GM12878 (cell line): ENCODE data around the gene PCDHA1. TPM values are rescaled to one million over a fixed set of nuclear protein-coding genes. Genes with fewer than 3 reads are reported as not detected.

Experiments
- ATAC-seq: fragments of 200-7000 bp; cut with Tn5 transposase; 3 replicates; pipeline ENCODE4 v1.9.1; 2020; ENCODE audit warnings: mild to moderate bottlenecking, moderate library complexity
- BruUV-seq: library from RNA; stranded (reverse); fragments of 400-500 nt; replicated peaks from 2 replicates; lab custom pipeline; 2021; lab: Mats Ljungman, UMichigan
- CTCF ChIA-PET: fragments of 300-600 bp; sonication (Branson Sonifier 250); formaldehyde crosslinking; extraction: SDS; loops from one replicate; lab custom pipeline; 2021; ENCODE audit warnings: inconsistent platforms; lab: Yijun Ruan, JAX
- POLR2A ChIA-PET: fragments of 350-600 bp; formaldehyde crosslinking; extraction: SDS; loops from one replicate; lab custom pipeline; 2021; ENCODE audit warnings: inconsistent platforms; lab: Charles Lee
- RAD21 ChIA-PET: fragments of 300-600 bp; sonication (Branson Sonifier 250); formaldehyde crosslinking; loops from one replicate; lab custom pipeline; 2023; ENCODE audit warnings: antibody characterized with exemption; ENCODE audit not compliant: unreplicated experiment; lab: Charles Lee
- SMC1A ChIA-PET: fragments of 300-600 bp; sonication (Branson Sonifier 250); formaldehyde crosslinking; loops from one replicate; lab custom pipeline; 2023; ENCODE audit not compliant: unreplicated experiment, uncharacterized antibody; lab: Charles Lee
- DNase-seq: peaks from one replicate; pipeline ENCODE4 v3.0.0-alpha.2; 2011; ENCODE audit warnings: low read depth, low spot score
- FAIRE-seq: peaks from 3 replicates; lab custom pipeline; 2011; peaks lifted over from hg19 to GRCh38; lab: Jason Lieb, UNC
- H2AFZ ChIP-seq: 2 replicates; pipeline ENCODE4 v1.6.0; 2011; ENCODE audit warnings: low read depth, low read length, control low read depth; ENCODE audit not compliant: control insufficient read depth
- H3K27ac ChIP-seq: 2 replicates; pipeline ENCODE4 v1.5.1; 2011; ENCODE audit warnings: control low read depth; ENCODE audit not compliant: control insufficient read depth, insufficient read depth
- H3K27me3 ChIP-seq, 2 experiments: replicated peaks in 1 of 2; 2 replicates each; pipeline versions ENCODE4 v1.6.0 to v1.6.1; 2011; ENCODE audit warnings: low read length in 1 of 2; ENCODE audit not compliant: control insufficient read depth in 2 of 2, insufficient read depth in 2 of 2
- H3K36me3 ChIP-seq, 2 experiments: 2 replicates each; pipeline ENCODE4 v1.5.1; 2011; ENCODE audit warnings: low read length in 1 of 2; ENCODE audit not compliant: control insufficient read depth in 2 of 2, insufficient read depth in 2 of 2
- H3K4me1 ChIP-seq: 2 replicates; pipeline ENCODE4 v1.6.1; 2011; ENCODE audit warnings: mild to moderate bottlenecking, low read length, moderate library complexity, mixed read lengths; ENCODE audit not compliant: control insufficient read depth, insufficient read depth
- H3K4me2 ChIP-seq: 2 replicates; pipeline ENCODE4 v1.6.0; 2011; ENCODE audit warnings: control low read depth; ENCODE audit not compliant: control insufficient read depth, insufficient read depth
- H3K4me3 ChIP-seq: fragments of 200-600 bp; sonication (generic); 2 replicates; pipeline ENCODE4 v1.5.1; 2016
- H3K79me2 ChIP-seq: 2 replicates; pipeline ENCODE4 v1.6.0; 2011; ENCODE audit warnings: low read length; ENCODE audit not compliant: control insufficient read depth, insufficient read depth
- H3K9ac ChIP-seq: 2 replicates; pipeline ENCODE4 v1.8.0; 2011; ENCODE audit warnings: low read length, control low read depth, mixed read lengths; ENCODE audit not compliant: control insufficient read depth, insufficient read depth
- H3K9me3 ChIP-seq: replicated peaks from 3 replicates; pipeline ENCODE4 v1.5.1; 2011; ENCODE audit warnings: mild to moderate bottlenecking, low read length; ENCODE audit not compliant: control insufficient read depth, insufficient read depth
- H4K20me1 ChIP-seq: 2 replicates; pipeline ENCODE4 v1.6.0; 2011; ENCODE audit not compliant: control insufficient read depth, insufficient read depth
- FOXK2 ChIP-seq: fragments of 450-650 bp; IDR thresholded peaks from 2 replicates; pipeline ENCODE4 v1.6.1; 2017; ENCODE audit warnings: mild to moderate bottlenecking, moderate library complexity
- PRDM15 ChIP-seq: fragments of 450-650 bp; formaldehyde crosslinking; IDR thresholded peaks from 2 replicates; pipeline ENCODE4 v1.4.0; 2020; ENCODE audit warnings: mild to moderate bottlenecking, moderate library complexity
- REST ChIP-seq: IDR thresholded peaks from 2 replicates; pipeline ENCODE4 v1.6.1; 2012; ENCODE audit warnings: mild to moderate bottlenecking, low read depth, low read length
- WRNIP1 ChIP-seq: IDR thresholded peaks from 2 replicates; pipeline ENCODE4 v1.6.1; 2011; ENCODE audit warnings: low read depth, low read length, improper control_type of control experiment, borderline replicate concordance
- ZNF24 ChIP-seq: fragments of 450-650 bp; IDR thresholded peaks from 2 replicates; pipeline ENCODE4 v1.6.1; 2017; ENCODE audit warnings: antibody characterized with exemption, mild to moderate bottlenecking
- WGBS: methylation state at CpG from one replicate; pipeline ENCODE4 v1.1.6; 2016; ENCODE audit warnings: low lambda C conversion rate; ENCODE audit not compliant: insufficient replicate concordance, insufficient coverage; ENCODE audit errors: missing lambda C conversion rate; 5-methylcytosine and 5-hydroxymethylcytosine counted together
- in situ Hi-C: fragments of 300-500 bp; cut with MboI; formaldehyde crosslinking; loops from 9 replicates; pipeline ENCODE4 v1.14.3; 2018; ENCODE audit warnings: mixed read lengths
- intact Hi-C: fragments of 100-400 bp; cut with micrococcal nuclease; formaldehyde crosslinking; loops from one replicate; pipeline ENCODE4 v1.14.2; 2022; ENCODE audit not compliant: unreplicated experiment
- polyA plus RNA-seq, 11 experiments: library from polyadenylated mRNA; depleted of rRNA in 4 of 11; unstranded in 6 of 11; stranded (reverse) in 5 of 11; fragments of >200 nt; fragmentation: Nextera tagmentation in 4 of 11; fragmentation: Illumina TruSeq in 1 of 11; extraction: Ambion mirVana in 4 of 11; extraction: Trizol in 1 of 11; gene quantifications; 1 replicate in 1 of 11; 2 replicates in 10 of 11; pipeline versions ENCODE4 v1.2.1 to v1.2.3, GENCODE V29; 2011 to 2016; ENCODE audit warnings: inconsistent platforms in 2 of 11, missing spikeins in 2 of 11, low read depth in 1 of 11
- total RNA-seq, 4 experiments: library from RNA; depleted of rRNA in 3 of 4; stranded (reverse); fragments of >200 nt in 3 of 4; fragmentation: Illumina TruSeq in 1 of 4; extraction: Trizol in 1 of 4; gene quantifications; 2 replicates each; pipeline versions ENCODE4 v1.2.1 to v1.2.3, GENCODE V29; 2013 to 2021
- TF ChIP-seq, protein P1 (sequence below): fragments of 450-650 bp; IDR thresholded peaks from 2 replicates; pipeline ENCODE4 v1.6.1; 2017; ENCODE audit warnings: mild to moderate bottlenecking, moderate library complexity
- TF ChIP-seq, protein P2 (sequence below): fragments of 150-350 bp; IDR thresholded peaks from 2 replicates; pipeline ENCODE4 v1.6.1; 2016; ENCODE audit warnings: low read depth, low read length

Gene PCDHA1
- total and polyA plus RNA-seq, 10 of the 15 experiments (the other 5 are each of a cell fraction or from before 2014, with no cell fraction given), result 0.03 TPM; not detected in 9

- H3K27ac ChIP-seq, result no peak within 1 kb of the TSS
- H3K36me3 ChIP-seq, result no peaks in the 10 kb centered on the region
- RAD21 ChIA-PET, result no interaction called here
- no peaks in the 10 kb centered on the region for H3K4me1 ChIP-seq
- H3K9ac ChIP-seq, result no peak within 1 kb of the TSS
- H3K27me3 ChIP-seq, result no peaks in the 10 kb centered on the region
- no peak within 1 kb of the TSS for H2AFZ ChIP-seq
- 72% methylated on average over 35 of the region's 35 CpGs for WGBS
- no peak within 1 kb of the TSS for H3K4me3 ChIP-seq
- no peak for ATAC-seq
- intact Hi-C loops (no loop called here), in situ Hi-C loops (no loop called here)
- BruUV-seq, result no TSS peak
- CTCF ChIA-PET, result interaction anchor here (1.3 kb wide), 1 partner anchor 12 kb away, joined by 4 read pairs; no protein-coding TSS in a partner anchor
- no peak within 1 kb of the TSS for H3K4me2 ChIP-seq
- POLR2A ChIA-PET, result no interaction called here
- peaks cover 2% of the 10 kb centered on the region; the same call in 1 of the 3 replicates for H3K9me3 ChIP-seq
- no peak for FAIRE-seq
- SMC1A ChIA-PET, result no interaction called here
- no peaks in the 10 kb centered on the region for H4K20me1 ChIP-seq
- H3K79me2 ChIP-seq, result no peaks in the 10 kb centered on the region
- no peak for DNase-seq
- TF ChIP-seq REST (no peak), PRDM15 (no peak), WRNIP1 (no peak), ZNF24 (no peak), FOXK2 (no peak)
- TF ChIP-seq, protein P1, sequence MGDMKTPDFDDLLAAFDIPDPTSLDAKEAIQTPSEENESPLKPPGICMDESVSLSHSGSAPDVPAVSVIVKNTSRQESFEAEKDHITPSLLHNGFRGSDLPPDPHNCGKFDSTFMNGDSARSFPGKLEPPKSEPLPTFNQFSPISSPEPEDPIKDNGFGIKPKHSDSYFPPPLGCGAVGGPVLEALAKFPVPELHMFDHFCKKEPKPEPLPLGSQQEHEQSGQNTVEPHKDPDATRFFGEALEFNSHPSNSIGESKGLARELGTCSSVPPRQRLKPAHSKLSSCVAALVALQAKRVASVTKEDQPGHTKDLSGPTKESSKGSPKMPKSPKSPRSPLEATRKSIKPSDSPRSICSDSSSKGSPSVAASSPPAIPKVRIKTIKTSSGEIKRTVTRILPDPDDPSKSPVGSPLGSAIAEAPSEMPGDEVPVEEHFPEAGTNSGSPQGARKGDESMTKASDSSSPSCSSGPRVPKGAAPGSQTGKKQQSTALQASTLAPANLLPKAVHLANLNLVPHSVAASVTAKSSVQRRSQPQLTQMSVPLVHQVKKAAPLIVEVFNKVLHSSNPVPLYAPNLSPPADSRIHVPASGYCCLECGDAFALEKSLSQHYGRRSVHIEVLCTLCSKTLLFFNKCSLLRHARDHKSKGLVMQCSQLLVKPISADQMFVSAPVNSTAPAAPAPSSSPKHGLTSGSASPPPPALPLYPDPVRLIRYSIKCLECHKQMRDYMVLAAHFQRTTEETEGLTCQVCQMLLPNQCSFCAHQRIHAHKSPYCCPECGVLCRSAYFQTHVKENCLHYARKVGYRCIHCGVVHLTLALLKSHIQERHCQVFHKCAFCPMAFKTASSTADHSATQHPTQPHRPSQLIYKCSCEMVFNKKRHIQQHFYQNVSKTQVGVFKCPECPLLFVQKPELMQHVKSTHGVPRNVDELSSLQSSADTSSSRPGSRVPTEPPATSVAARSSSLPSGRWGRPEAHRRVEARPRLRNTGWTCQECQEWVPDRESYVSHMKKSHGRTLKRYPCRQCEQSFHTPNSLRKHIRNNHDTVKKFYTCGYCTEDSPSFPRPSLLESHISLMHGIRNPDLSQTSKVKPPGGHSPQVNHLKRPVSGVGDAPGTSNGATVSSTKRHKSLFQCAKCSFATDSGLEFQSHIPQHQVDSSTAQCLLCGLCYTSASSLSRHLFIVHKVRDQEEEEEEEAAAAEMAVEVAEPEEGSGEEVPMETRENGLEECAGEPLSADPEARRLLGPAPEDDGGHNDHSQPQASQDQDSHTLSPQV, result no peak
- TF ChIP-seq, protein P2, sequence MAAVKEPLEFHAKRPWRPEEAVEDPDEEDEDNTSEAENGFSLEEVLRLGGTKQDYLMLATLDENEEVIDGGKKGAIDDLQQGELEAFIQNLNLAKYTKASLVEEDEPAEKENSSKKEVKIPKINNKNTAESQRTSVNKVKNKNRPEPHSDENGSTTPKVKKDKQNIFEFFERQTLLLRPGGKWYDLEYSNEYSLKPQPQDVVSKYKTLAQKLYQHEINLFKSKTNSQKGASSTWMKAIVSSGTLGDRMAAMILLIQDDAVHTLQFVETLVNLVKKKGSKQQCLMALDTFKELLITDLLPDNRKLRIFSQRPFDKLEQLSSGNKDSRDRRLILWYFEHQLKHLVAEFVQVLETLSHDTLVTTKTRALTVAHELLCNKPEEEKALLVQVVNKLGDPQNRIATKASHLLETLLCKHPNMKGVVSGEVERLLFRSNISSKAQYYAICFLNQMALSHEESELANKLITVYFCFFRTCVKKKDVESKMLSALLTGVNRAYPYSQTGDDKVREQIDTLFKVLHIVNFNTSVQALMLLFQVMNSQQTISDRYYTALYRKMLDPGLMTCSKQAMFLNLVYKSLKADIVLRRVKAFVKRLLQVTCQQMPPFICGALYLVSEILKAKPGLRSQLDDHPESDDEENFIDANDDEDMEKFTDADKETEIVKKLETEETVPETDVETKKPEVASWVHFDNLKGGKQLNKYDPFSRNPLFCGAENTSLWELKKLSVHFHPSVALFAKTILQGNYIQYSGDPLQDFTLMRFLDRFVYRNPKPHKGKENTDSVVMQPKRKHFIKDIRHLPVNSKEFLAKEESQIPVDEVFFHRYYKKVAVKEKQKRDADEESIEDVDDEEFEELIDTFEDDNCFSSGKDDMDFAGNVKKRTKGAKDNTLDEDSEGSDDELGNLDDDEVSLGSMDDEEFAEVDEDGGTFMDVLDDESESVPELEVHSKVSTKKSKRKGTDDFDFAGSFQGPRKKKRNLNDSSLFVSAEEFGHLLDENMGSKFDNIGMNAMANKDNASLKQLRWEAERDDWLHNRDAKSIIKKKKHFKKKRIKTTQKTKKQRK, result no peak
Observed at GRCh38 chr5:140881889-140882590, 96.1 kb downstream of the PCDHA1 start, which contains the start of gene PCDHA13. Gene PCDHA13 (plus strand): TSS chr5:140882124. CDS start chr5:140882269, 145 bp downstream.
